DMS 273 (cell line): ENCODE measurements around the gene CAMKMT.
A peak's percentile ranks its signal among the peaks of the same experiment; 100 is the strongest.

Source experiments
- DNase-seq: peaks from one replicate; lab custom pipeline; 2025; ENCODE audit not compliant: unreplicated experiment; lab: John Stamatoyannopoulos, UW

Gene CAMKMT

GRCh38 chr2:44638649-44639048, 276.9 kb downstream of the CAMKMT start:
- no peak for DNase-seq

GRCh38 chr2:44639399-44639798, 277.7 kb downstream of the CAMKMT start:
- DNase-seq: no peak

GRCh38 chr2:44642123-44642857, 280.5 kb downstream of the CAMKMT start:
- DNase-seq: peak; percentile 29

GRCh38 chr2:44645937-44646336, 284.2 kb downstream of the CAMKMT start:
- DNase-seq: no peak

GRCh38 chr2:44649381-44649780, 287.6 kb downstream of the CAMKMT start:
- DNase-seq: no peak

- no peak for DNase-seq
These were observed 289.0 kb downstream of the CAMKMT start for GRCh38 chr2:44650796-44651195.

GRCh38 chr2:44651974-44652373, 290.2 kb downstream of the CAMKMT start:
- DNase-seq: no peak

GRCh38 chr2:44652701-44653100, 291.0 kb downstream of the CAMKMT start:
- DNase-seq: peak; percentile 81

- DNase-seq: no peak
These were observed 293.7 kb downstream of the CAMKMT start for GRCh38 chr2:44655401-44655864.

- DNase-seq: no peak
These were observed 294.7 kb downstream of the CAMKMT start for GRCh38 chr2:44656460-44656859.

GRCh38 chr2:44663471-44664073, 301.8 kb downstream of the CAMKMT start:
- no peak for DNase-seq

GRCh38 chr2:44668336-44668735, 306.6 kb downstream of the CAMKMT start:
- peak; percentile 27 for DNase-seq

GRCh38 chr2:44671276-44671675, 309.5 kb downstream of the CAMKMT start:
- DNase-seq: no peak

GRCh38 chr2:44671916-44672315, 310.2 kb downstream of the CAMKMT start:
- DNase-seq: no peak

GRCh38 chr2:44672431-44672830, 310.7 kb downstream of the CAMKMT start:
- no peak for DNase-seq

- no peak for DNase-seq
These were observed 312.9 kb downstream of the CAMKMT start for GRCh38 chr2:44674473-44675284.

- no peak for DNase-seq
These were observed 314.6 kb downstream of the CAMKMT start for GRCh38 chr2:44676379-44676778.

- DNase-seq: peak; percentile 18
These were observed 317.8 kb downstream of the CAMKMT start for GRCh38 chr2:44679584-44679983.

- peak; percentile 25 for DNase-seq
These were observed 318.2 kb downstream of the CAMKMT start for GRCh38 chr2:44679990-44680389.

GRCh38 chr2:44680424-44680971, 318.8 kb downstream of the CAMKMT start:
- peak; percentile 40 for DNase-seq

GRCh38 chr2:44680983-44681531, 319.3 kb downstream of the CAMKMT start:
- peak; percentile 81 for DNase-seq
